Trophoblast cell (in vitro differentiated cells and primary cell): Measurements from ENCODE around the gene RASA2.
"Not testable (repeated sequence)": the region's sequence is repeated elsewhere in the genome, so short reads cannot be mapped to it uniquely, and the experiment has no call there.

Experiments
- DNase-seq, 2 donors: peaks; one replicate each; pipeline ENCODE4 v3.0.0-alpha.2; 2016
- H2AFZ ChIP-seq: 2 replicates; pipeline ENCODE4 v1.6.1; 2013; ENCODE audit warnings: low read length, moderate library complexity, mild to moderate bottlenecking; ENCODE audit not compliant: insufficient read depth, poor library complexity
- H2AK5ac ChIP-seq: 2 replicates; pipeline ENCODE4 v1.6.1; 2013; ENCODE audit warnings: mild to moderate bottlenecking, low read length
- H2BK120ac ChIP-seq: 2 replicates; pipeline ENCODE4 v1.6.1; 2013; ENCODE audit warnings: low read length, mild to moderate bottlenecking, moderate library complexity; ENCODE audit not compliant: insufficient read depth, poor library complexity
- H2BK12ac ChIP-seq: 2 replicates; pipeline ENCODE4 v1.6.1; 2013; ENCODE audit warnings: mild to moderate bottlenecking, low read length, moderate library complexity
- H2BK5ac ChIP-seq: 2 replicates; pipeline ENCODE4 v1.6.1; 2013; ENCODE audit warnings: low read length, low read depth, moderate library complexity, mild to moderate bottlenecking; ENCODE audit not compliant: poor library complexity
- H3K14ac ChIP-seq: 2 replicates; pipeline ENCODE4 v1.6.1; 2013; ENCODE audit warnings: mild to moderate bottlenecking, low read length
- H3K18ac ChIP-seq: 2 replicates; pipeline ENCODE4 v1.6.1; 2013; ENCODE audit warnings: mild to moderate bottlenecking, low read length
- H3K23ac ChIP-seq: 2 replicates; pipeline ENCODE4 v1.6.1; 2013; ENCODE audit warnings: low read length
- H3K27ac ChIP-seq: 2 replicates; pipeline ENCODE4 v1.5.1; 2013; ENCODE audit warnings: low read depth, mild to moderate bottlenecking, inconsistent platforms, low read length, moderate library complexity
- H3K27me3 ChIP-seq: 2 replicates; pipeline ENCODE4 v1.6.1; 2013; ENCODE audit warnings: inconsistent platforms, mild to moderate bottlenecking, low read length, moderate library complexity; ENCODE audit not compliant: insufficient read depth
- H3K36me3 ChIP-seq, 2 experiments: 1 replicate in 1 of 2; 2 replicates in 1 of 2; pipeline ENCODE4 v1.6.1; 2013; ENCODE audit warnings: low read length in 2 of 2, mild to moderate bottlenecking in 2 of 2, moderate library complexity in 1 of 2; ENCODE audit not compliant: insufficient read depth in 2 of 2, control insufficient read depth in 1 of 2
- H3K4ac ChIP-seq: 2 replicates; pipeline ENCODE4 v1.6.1; 2013; ENCODE audit warnings: low read depth, mild to moderate bottlenecking, low read length, moderate library complexity
- H3K4me1 ChIP-seq, 2 experiments: 1 replicate in 1 of 2; 2 replicates in 1 of 2; pipeline ENCODE4 v1.6.1; 2013; ENCODE audit warnings: low read length in 2 of 2, mild to moderate bottlenecking in 2 of 2, moderate library complexity in 1 of 2; ENCODE audit not compliant: insufficient read depth in 2 of 2, control insufficient read depth in 1 of 2
- H3K4me2 ChIP-seq: 2 replicates; pipeline ENCODE4 v1.6.1; 2013; ENCODE audit warnings: inconsistent platforms, mild to moderate bottlenecking, low read length, moderate library complexity
- H3K4me3 ChIP-seq: 2 replicates; pipeline ENCODE4 v1.5.1; 2013; ENCODE audit warnings: mild to moderate bottlenecking, low read depth, low read length, inconsistent platforms
- H3K79me1 ChIP-seq: one replicate; pipeline ENCODE4 v1.6.1; 2013; ENCODE audit warnings: low read length
- H3K79me2 ChIP-seq: 2 replicates; pipeline ENCODE4 v1.6.1; 2013; ENCODE audit warnings: low read length, mild to moderate bottlenecking; ENCODE audit not compliant: control insufficient read depth, insufficient read depth, poor library complexity
- H3K9ac ChIP-seq: 2 replicates; pipeline ENCODE4 v1.6.1; 2013; ENCODE audit warnings: mild to moderate bottlenecking, low read length
- H3K9me3 ChIP-seq: 2 replicates; pipeline ENCODE4 v1.6.1; 2013; ENCODE audit warnings: low read depth, mild to moderate bottlenecking, control low read depth, inconsistent platforms, low read length; ENCODE audit not compliant: insufficient read depth
- H4K12ac ChIP-seq: 2 replicates; pipeline ENCODE4 v1.6.1; 2013; ENCODE audit warnings: low read depth, mild to moderate bottlenecking, low read length, moderate library complexity
- H4K8ac ChIP-seq: 2 replicates; pipeline ENCODE4 v1.6.1; 2013; ENCODE audit warnings: low read depth, mild to moderate bottlenecking, low read length, moderate library complexity
- H4K91ac ChIP-seq: one replicate; pipeline ENCODE4 v1.6.1; 2013; ENCODE audit warnings: low read depth, mild to moderate bottlenecking, low read length, moderate library complexity
- WGBS: extraction: QIAGEN DNeasy Blood & Tissue Kit; methylation state at CpG from one replicate; pipeline ENCODE4 v1.1.7; 2013; ENCODE audit warnings: missing lambda C conversion rate; ENCODE audit not compliant: insufficient read length, insufficient coverage; ENCODE audit errors: extremely low coverage; 5-methylcytosine and 5-hydroxymethylcytosine counted together

Gene RASA2

DNA sequence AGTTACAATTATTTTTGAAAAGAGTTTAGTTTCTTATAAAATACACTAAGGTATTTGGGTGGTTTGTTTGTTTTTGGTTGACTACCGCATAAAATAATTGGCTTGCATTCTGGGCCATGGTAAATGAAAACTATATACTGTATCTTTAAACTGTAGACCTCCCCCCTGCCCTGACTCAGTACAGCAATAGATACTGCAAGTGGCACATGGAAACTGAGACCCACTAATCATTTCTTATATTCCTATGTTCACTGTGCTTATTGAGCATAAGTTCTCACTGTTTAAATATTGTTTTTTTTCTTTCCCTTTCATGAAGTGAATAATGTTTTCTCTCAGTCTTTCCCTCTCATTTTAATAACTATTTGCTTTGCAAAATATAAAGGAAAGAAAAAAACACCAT lies 45.8 kb downstream of the RASA2 start:
- Histone ChIP-seq H3K79me2 (no peaks in the 10 kb centered on the region), H2BK120ac (no peak overlapping the region), H3K18ac (no peak overlapping the region), H3K4me2 (no peak overlapping the region), H3K9ac (no peak overlapping the region), H3K27me3 (no peaks in the 10 kb centered on the region), H2AK5ac (no peak overlapping the region), H3K14ac (no peak overlapping the region), H4K91ac (no peak overlapping the region), H3K9me3 (peaks cover 3% of the 10 kb centered on the region), H2BK5ac (no peak overlapping the region), H3K4me1 (no peaks in the 10 kb centered on the region), H4K12ac (no peak overlapping the region), H4K8ac (no peak overlapping the region), H3K4me3 (no peak overlapping the region), H2AFZ (no peak overlapping the region), H3K79me1 (no peaks in the 10 kb centered on the region), H3K4ac (no peak overlapping the region), H2BK12ac (no peak overlapping the region), H3K27ac (no peak overlapping the region), H3K23ac (no peak overlapping the region), H3K36me3 (peaks cover 3 to 4% of the 10 kb centered on the region in 2 experiments)
- no peak for DNase-seq
- WGBS = no CpG with 5 or more reads among the region's 1 CpG

DNA sequence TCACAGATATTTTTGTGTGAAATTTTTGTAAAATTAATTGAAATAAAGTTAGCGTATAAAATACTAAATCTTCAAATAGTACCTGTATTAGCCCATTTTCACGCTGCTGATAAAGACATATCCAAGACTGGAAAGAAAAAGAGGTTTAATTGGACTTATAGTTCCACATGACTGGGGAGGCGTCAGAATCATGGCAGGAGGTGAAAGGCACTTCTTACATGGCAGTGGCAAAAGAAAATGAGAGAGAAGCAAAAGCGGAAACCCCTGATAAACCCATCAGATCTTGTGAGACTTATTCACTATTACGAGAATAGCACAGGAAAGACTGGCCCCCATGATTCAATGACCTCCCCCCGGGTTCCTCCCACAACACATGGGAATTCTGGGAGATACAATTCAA lies 49.2 kb downstream of the RASA2 start:
- not testable (repeated sequence) for H3K36me3 ChIP-seq, H3K18ac ChIP-seq, H4K12ac ChIP-seq, DNase-seq, H3K23ac ChIP-seq, H3K9me3 ChIP-seq, H3K79me2 ChIP-seq, H3K4me3 ChIP-seq, H2AK5ac ChIP-seq, H3K4me1 ChIP-seq, H3K9ac ChIP-seq, H2BK12ac ChIP-seq, H2AFZ ChIP-seq, H3K27me3 ChIP-seq, H2BK120ac ChIP-seq, H3K4ac ChIP-seq, H3K14ac ChIP-seq, H3K79me1 ChIP-seq, H4K8ac ChIP-seq, H2BK5ac ChIP-seq, H4K91ac ChIP-seq, H3K4me2 ChIP-seq, H3K27ac ChIP-seq
- no CpG with 5 or more reads among the region's 6 CpGs for WGBS

DNA sequence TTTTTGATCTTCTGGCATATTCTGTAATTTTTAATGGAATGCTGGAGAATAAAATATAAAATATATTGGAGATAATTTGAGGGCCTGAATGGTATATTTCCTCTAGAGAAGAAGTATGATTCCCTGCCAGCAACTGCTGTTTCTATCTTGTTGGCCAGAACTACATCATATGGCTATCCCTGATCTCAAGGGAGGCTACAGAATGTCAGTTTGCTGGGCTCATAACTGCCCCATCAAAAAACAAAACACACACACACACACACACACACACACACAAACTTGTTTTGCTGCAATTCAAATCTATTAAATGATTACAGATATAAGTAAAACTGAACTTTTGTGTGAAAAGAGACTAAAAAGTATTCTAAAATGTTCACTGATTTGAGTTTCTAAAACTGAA lies 51.0 kb downstream of the RASA2 start:
- no peak overlapping the region for H3K9ac ChIP-seq
- no peak overlapping the region for H2BK120ac ChIP-seq
- no peak overlapping the region for H2AK5ac ChIP-seq
- H4K12ac ChIP-seq = no peak overlapping the region
- H3K23ac ChIP-seq = no peak overlapping the region
- H3K36me3 ChIP-seq = peaks cover 3 to 4% of the 10 kb centered on the region in 2 experiments
- DNase-seq = no peak
- H3K79me1 ChIP-seq = no peaks in the 10 kb centered on the region
- no peak overlapping the region for H2AFZ ChIP-seq
- no peak overlapping the region for H3K18ac ChIP-seq
- no peak overlapping the region for H4K91ac ChIP-seq
- H3K4me2 ChIP-seq = no peak overlapping the region
- no peak overlapping the region for H3K4ac ChIP-seq
- H2BK12ac ChIP-seq = no peak overlapping the region
- H3K27me3 ChIP-seq = no peaks in the 10 kb centered on the region
- no peak overlapping the region for H3K4me3 ChIP-seq
- no peaks in the 10 kb centered on the region for H3K4me1 ChIP-seq
- H3K14ac ChIP-seq = no peak overlapping the region
- peaks cover 3% of the 10 kb centered on the region for H3K9me3 ChIP-seq
- no peak overlapping the region for H2BK5ac ChIP-seq
- H4K8ac ChIP-seq = no peak overlapping the region
- H3K79me2 ChIP-seq = no peaks in the 10 kb centered on the region
- no peak overlapping the region for H3K27ac ChIP-seq

DNA sequence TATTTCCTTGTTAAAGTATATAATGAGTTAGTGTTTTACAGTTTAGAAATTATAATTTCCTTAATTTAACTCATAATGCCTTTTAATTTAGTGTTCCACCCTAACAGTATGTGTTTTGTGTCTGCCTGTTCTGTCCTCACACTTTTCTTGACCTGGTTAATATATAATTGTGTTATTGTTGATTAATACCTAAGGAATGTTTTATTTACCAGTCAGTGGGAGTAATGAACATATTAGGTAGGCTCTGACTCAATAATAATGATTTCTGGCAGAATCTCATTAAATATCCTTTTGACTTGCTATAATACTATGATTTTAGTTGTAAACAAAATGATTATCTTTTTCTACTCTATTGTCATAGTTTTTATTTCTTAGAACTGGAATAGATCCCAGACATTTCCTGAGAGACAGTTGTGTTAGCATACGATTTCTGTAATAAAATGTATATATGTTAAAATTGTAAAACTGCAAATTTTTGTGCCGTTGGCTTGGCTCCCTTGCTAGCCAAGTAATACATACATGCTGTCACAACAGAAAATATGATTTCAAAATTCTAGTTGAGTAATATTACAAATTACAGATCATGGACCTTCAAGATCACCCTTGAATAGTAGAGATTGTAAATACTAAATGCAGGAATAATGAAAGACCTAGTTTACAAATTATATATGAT lies 51.9 kb downstream of the RASA2 start:
- H3K9ac ChIP-seq = no peak overlapping the region
- H3K4me2 ChIP-seq = no peak overlapping the region
- H4K12ac ChIP-seq = no peak overlapping the region
- no peak overlapping the region for H3K14ac ChIP-seq
- H3K4me1 ChIP-seq = no peaks in the 10 kb centered on the region
- no peak overlapping the region for H3K23ac ChIP-seq
- H2BK12ac ChIP-seq = no peak overlapping the region
- no peak overlapping the region for H2AFZ ChIP-seq
- H3K79me1 ChIP-seq = no peaks in the 10 kb centered on the region
- no peak overlapping the region for H3K27ac ChIP-seq
- peaks cover 3% of the 10 kb centered on the region for H3K9me3 ChIP-seq
- H2BK5ac ChIP-seq = no peak overlapping the region
- H3K4ac ChIP-seq = no peak overlapping the region
- H4K8ac ChIP-seq = no peak overlapping the region
- no peak overlapping the region for H2AK5ac ChIP-seq
- H3K36me3 ChIP-seq = peaks cover 3 to 4% of the 10 kb centered on the region in 2 experiments
- H2BK120ac ChIP-seq = no peak overlapping the region
- H3K79me2 ChIP-seq = no peaks in the 10 kb centered on the region
- no peaks in the 10 kb centered on the region for H3K27me3 ChIP-seq
- no peak overlapping the region for H3K18ac ChIP-seq
- no peak for DNase-seq
- WGBS = no CpG with 5 or more reads among the region's 2 CpGs
- H4K91ac ChIP-seq = no peak overlapping the region
- H3K4me3 ChIP-seq = no peak overlapping the region
